Neural cell (in vitro differentiated cells): ENCODE data around the gene SEMA7A. TPM values are rescaled to one million over a fixed set of nuclear protein-coding genes. Genes with fewer than 3 reads are reported as not detected.

Source experiments
- H2AFZ ChIP-seq: fragments of 200-600, 300-800 bp; sonication (generic), shearing (Covaris generic); 2 replicates; pipeline ENCODE4 v1.6.0; 2014; ENCODE audit warnings: low read depth, mild to moderate bottlenecking, antibody characterized with exemption, low read length, moderate library complexity
- H3F3A ChIP-seq: fragments of 200-600 bp; shearing (Covaris generic); 2 replicates; pipeline ENCODE4 v1.6.1; 2016; ENCODE audit warnings: mild to moderate bottlenecking, moderate library complexity, mixed read lengths, antibody characterized with exemption, low read length; ENCODE audit not compliant: insufficient read depth, poor library complexity, severe bottlenecking
- H3K27ac ChIP-seq: fragments of 200-600, 300-800 bp; sonication (generic), shearing (Covaris generic); 2 replicates; pipeline ENCODE4 v1.5.1; 2014; ENCODE audit warnings: mild to moderate bottlenecking, low read length, moderate library complexity
- H3K27me3 ChIP-seq: fragments of 300-800, 200-600 bp; sonication (generic), shearing (Covaris generic); 2 replicates; pipeline ENCODE4 v1.6.0; 2014; ENCODE audit warnings: mild to moderate bottlenecking, low read depth, low read length, moderate library complexity; ENCODE audit not compliant: insufficient read depth
- H3K36me3 ChIP-seq: fragments of 300-800, 200-600 bp; sonication (generic), shearing (Covaris generic); 2 replicates; pipeline ENCODE4 v1.5.1; 2014; ENCODE audit warnings: mild to moderate bottlenecking, antibody characterized with exemption, low read length, moderate library complexity; ENCODE audit not compliant: insufficient read depth
- H3K4me2 ChIP-seq: fragments of 300-800, 200-600 bp; sonication (generic), shearing (Covaris generic); 2 replicates; pipeline ENCODE4 v1.6.0; 2014; ENCODE audit warnings: mild to moderate bottlenecking, low read length
- H3K4me3 ChIP-seq: fragments of 300-800, 200-600 bp; sonication (generic), shearing (Covaris generic); 2 replicates; pipeline ENCODE4 v1.5.1; 2014; ENCODE audit warnings: mild to moderate bottlenecking, low read length, moderate library complexity
- H3K79me2 ChIP-seq: fragments of 200-600 bp; shearing (Covaris generic); replicated peaks from 2 replicates; pipeline ENCODE4 v1.6.0; 2014; ENCODE audit warnings: mild to moderate bottlenecking, low read length, moderate library complexity; ENCODE audit not compliant: insufficient read depth
- H3K9ac ChIP-seq: fragments of 300-800, 200-600 bp; sonication (generic), shearing (Covaris generic); 2 replicates; pipeline ENCODE4 v1.6.1; 2016; ENCODE audit warnings: mild to moderate bottlenecking, low read length, mixed read lengths
- H3K9me2 ChIP-seq: fragments of 200-600 bp; shearing (Covaris generic); 2 replicates; pipeline ENCODE4 v1.6.1; 2016; ENCODE audit warnings: mild to moderate bottlenecking, low read length, mixed read lengths; ENCODE audit not compliant: insufficient read depth
- H3K9me3 ChIP-seq: fragments of 200-600, 300-800 bp; sonication (generic), shearing (Covaris generic); 2 replicates; pipeline ENCODE4 v1.6.1; 2016; ENCODE audit warnings: mild to moderate bottlenecking, mixed run types, low read length, moderate library complexity, mixed read lengths
- H4K20me1 ChIP-seq: fragments of 200-600 bp; shearing (Covaris generic); 2 replicates; pipeline ENCODE4 v1.6.1; 2016; ENCODE audit warnings: mild to moderate bottlenecking, mixed run types; ENCODE audit not compliant: insufficient read depth
- EP300 ChIP-seq: fragments of 450-650 bp; conservative IDR thresholded peaks from 2 replicates; pipeline ENCODE4 v1.6.1; 2014; ENCODE audit warnings: antibody characterized with exemption, mild to moderate bottlenecking, moderate library complexity; ENCODE audit not compliant: poor library complexity, severe bottlenecking
- EZH2 ChIP-seq: fragments of 200-600, 300-800 bp; shearing (Covaris generic), sonication (generic); IDR thresholded peaks from 2 replicates; pipeline ENCODE4 v1.6.1; 2014; ENCODE audit warnings: antibody characterized with exemption, low read length, borderline replicate concordance, mild to moderate bottlenecking; ENCODE audit not compliant: insufficient read depth, poor library complexity, severe bottlenecking
- MXI1 ChIP-seq: fragments of 450-650 bp; conservative IDR thresholded peaks from 2 replicates; pipeline ENCODE4 v1.6.1; 2014; ENCODE audit warnings: antibody characterized with exemption, mild to moderate bottlenecking; ENCODE audit not compliant: poor library complexity, severe bottlenecking
- POLR2AphosphoS5 ChIP-seq: IDR thresholded peaks from 2 replicates; pipeline ENCODE4 v1.6.1; 2012
- RAD21 ChIP-seq: fragments of 450-650 bp; conservative IDR thresholded peaks from 2 replicates; pipeline ENCODE4 v1.6.1; 2014; ENCODE audit warnings: antibody characterized with exemption, mild to moderate bottlenecking, moderate library complexity
- REST ChIP-seq: IDR thresholded peaks from 2 replicates; pipeline ENCODE4 v1.6.1; 2012; ENCODE audit warnings: borderline replicate concordance
- SMC3 ChIP-seq: fragments of 450-650 bp; conservative IDR thresholded peaks from 2 replicates; pipeline ENCODE4 v1.6.1; 2014; ENCODE audit warnings: antibody characterized with exemption, mild to moderate bottlenecking, moderate library complexity; ENCODE audit not compliant: poor library complexity
- TAF1 ChIP-seq: IDR thresholded peaks from 2 replicates; pipeline ENCODE4 v1.6.1; 2012; ENCODE audit warnings: low read depth
- polyA plus RNA-seq: library from polyadenylated mRNA; depleted of rRNA; stranded (reverse); fragments of >200 nt; gene quantifications from 2 replicates; pipeline ENCODE4 v1.2.3, GENCODE V29; 2014
- TF ChIP-seq, protein P1 (sequence below): fragments of 450-650 bp; IDR thresholded peaks from 2 replicates; pipeline ENCODE4 v1.5.1; 2014; ENCODE audit warnings: antibody characterized with exemption, mild to moderate bottlenecking, moderate library complexity; ENCODE audit not compliant: poor library complexity, severe bottlenecking

Gene SEMA7A
- polyA plus RNA-seq, 1 donor from 2014 or later = 28.8 TPM

GRCh38 chr15:74387621-74388362, 46.0 kb downstream of the SEMA7A start:
- Histone ChIP-seq H3K27ac (no peak overlapping the region), H4K20me1 (no peaks in the 10 kb centered on the region), H3K79me2 (no peaks in the 10 kb centered on the region), H3K4me2 (no peak overlapping the region), H3K9me3 (no peaks in the 10 kb centered on the region), H3K27me3 (no peaks in the 10 kb centered on the region), H3K36me3 (no peaks in the 10 kb centered on the region), H2AFZ (no peak overlapping the region), H3K9me2 (no peaks in the 10 kb centered on the region), H3K9ac (no peak overlapping the region), H3K4me3 (no peak overlapping the region), H3F3A (no peaks in the 10 kb centered on the region)
- TF ChIP-seq RAD21 (no peak), POLR2AphosphoS5 (no peak), REST (no peak), TAF1 (no peak), EP300 (no peak), EZH2 (no peak), SMC3 (no peak), MXI1 (no peak)
- TF ChIP-seq, protein P1, sequence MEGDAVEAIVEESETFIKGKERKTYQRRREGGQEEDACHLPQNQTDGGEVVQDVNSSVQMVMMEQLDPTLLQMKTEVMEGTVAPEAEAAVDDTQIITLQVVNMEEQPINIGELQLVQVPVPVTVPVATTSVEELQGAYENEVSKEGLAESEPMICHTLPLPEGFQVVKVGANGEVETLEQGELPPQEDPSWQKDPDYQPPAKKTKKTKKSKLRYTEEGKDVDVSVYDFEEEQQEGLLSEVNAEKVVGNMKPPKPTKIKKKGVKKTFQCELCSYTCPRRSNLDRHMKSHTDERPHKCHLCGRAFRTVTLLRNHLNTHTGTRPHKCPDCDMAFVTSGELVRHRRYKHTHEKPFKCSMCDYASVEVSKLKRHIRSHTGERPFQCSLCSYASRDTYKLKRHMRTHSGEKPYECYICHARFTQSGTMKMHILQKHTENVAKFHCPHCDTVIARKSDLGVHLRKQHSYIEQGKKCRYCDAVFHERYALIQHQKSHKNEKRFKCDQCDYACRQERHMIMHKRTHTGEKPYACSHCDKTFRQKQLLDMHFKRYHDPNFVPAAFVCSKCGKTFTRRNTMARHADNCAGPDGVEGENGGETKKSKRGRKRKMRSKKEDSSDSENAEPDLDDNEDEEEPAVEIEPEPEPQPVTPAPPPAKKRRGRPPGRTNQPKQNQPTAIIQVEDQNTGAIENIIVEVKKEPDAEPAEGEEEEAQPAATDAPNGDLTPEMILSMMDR = no peak

DNA sequence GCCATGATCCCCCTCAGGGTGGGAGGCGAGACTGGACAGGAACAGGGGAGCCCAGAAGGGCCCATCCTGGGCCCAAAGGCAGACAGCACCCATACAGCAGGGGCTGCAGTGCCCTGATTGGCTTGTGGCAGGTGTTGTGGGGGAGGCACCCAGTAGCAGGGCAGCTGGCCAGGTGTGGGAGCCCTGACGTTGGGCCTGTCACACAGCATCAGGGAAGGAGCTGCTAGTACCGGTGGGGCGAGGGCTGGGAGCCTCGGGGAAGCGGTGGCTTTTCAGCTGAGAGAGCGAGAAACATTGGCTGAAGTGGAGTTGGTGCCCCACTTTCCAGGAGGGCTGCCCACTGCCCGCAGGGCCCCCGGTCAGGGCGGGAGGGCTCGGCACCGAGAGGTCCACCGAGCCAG, 46.6 kb downstream of the SEMA7A start:
- no peak overlapping the region for H3K9ac ChIP-seq
- no peaks in the 10 kb centered on the region for H4K20me1 ChIP-seq
- H3K27me3 ChIP-seq = no peaks in the 10 kb centered on the region
- H3F3A ChIP-seq = no peaks in the 10 kb centered on the region
- no peak overlapping the region for H3K27ac ChIP-seq
- H3K36me3 ChIP-seq = no peaks in the 10 kb centered on the region
- H3K4me2 ChIP-seq = no peak overlapping the region
- H3K9me3 ChIP-seq = no peaks in the 10 kb centered on the region
- no peaks in the 10 kb centered on the region for H3K79me2 ChIP-seq
- H3K4me3 ChIP-seq = no peak overlapping the region
- no peak overlapping the region for H2AFZ ChIP-seq
- no peak for TF ChIP-seq SMC3
- TF ChIP-seq TAF1 = no peak
- no peak for TF ChIP-seq POLR2AphosphoS5
- TF ChIP-seq EZH2 = no peak
- no peak for TF ChIP-seq MXI1
- TF ChIP-seq REST = no peak
- no peak for TF ChIP-seq EP300
- TF ChIP-seq, protein P1 = no peak
- no peak for TF ChIP-seq RAD21
- no peaks in the 10 kb centered on the region for H3K9me2 ChIP-seq
